ENCODE results near the gene MYL2.

The MYL2 gene

DNA sequence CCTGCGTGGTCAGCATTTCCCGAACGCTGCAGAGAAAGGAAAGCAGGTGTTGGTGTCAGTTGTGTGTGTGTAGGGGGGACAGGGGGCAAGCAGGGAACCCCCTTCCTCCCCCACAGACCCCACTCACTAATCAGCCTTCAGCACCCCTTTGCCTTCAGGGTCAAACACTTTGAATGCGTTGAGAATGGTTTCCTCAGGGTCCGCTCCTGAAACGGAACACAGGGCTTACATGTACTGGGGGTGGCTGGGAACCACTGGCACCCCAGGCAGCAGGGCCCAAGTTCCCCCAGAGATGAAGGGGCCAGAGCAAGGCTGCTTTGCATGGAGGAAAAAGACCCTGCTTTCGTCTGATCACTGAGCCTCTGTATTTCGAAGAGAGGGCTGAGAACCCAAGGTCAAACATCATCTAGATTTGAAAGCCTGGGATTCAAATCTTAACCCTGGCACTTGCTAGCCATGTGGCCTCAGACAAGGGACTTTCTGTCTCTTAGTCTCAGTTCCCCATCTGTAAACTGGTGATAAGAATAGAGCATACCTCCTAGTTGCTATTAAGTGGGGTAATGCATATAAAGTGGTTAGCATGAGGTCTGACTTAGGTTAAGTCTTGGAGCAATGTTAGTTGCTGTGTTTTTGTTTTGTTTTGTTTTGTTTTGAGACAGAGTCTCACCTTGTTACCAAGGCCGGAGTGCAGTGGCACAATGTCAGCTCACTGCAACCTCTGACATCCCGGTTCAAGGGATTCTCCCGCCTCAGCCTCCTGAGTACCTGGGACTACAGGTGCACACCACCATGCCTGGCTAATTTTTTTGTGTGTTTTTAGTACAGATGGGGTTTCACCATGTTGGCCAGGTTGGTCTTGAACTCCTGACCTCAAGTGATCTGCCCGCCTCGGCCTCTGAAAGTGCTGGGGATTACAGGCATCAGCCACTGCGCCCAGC is 7.0 kb downstream of the MYL2 start:
- H3K27ac ChIP-seq (ENCODE audit: low read depth, low read length): no peak overlapping the region
- H3K4me3 ChIP-seq (ENCODE audit: low read depth, low read length): no peak overlapping the region
- no peaks in the 10 kb centered on the region for H3K36me3 ChIP-seq (ENCODE audit: insufficient read depth, low read length)
- H3K79me2 ChIP-seq (ENCODE audit: control insufficient read depth, insufficient read depth, low read length, unreplicated experiment): no peaks in the 10 kb centered on the region
- peaks cover 17% of the 10 kb centered on the region for H3K4me1 ChIP-seq (ENCODE audit: control insufficient read depth, insufficient read depth, low read length, unreplicated experiment)
- H3K27me3 ChIP-seq (ENCODE audit: insufficient read depth, low read length): no peaks in the 10 kb centered on the region
- H2AFZ ChIP-seq (ENCODE audit: low read length, unreplicated experiment): no peak overlapping the region

DNA sequence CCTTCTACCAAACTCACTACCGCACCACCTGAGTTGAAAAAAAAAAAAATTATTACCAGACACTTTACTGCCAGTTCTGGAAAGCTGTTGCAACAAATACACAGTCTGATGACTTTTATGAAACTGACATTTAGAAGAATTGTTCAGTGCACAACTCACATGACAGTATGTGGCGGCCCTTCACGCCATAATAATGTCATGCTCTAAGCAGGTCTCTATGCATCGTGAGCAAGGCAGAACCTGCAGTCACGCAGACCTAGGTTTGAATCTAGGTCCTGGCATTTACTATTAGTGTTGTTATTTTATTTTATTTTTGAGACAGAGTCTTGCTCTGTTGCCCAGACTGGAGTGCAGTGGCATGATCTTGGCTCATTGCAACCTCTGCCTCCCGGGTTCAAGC is 8.1 kb downstream of the MYL2 start:
- Histone ChIP-seq H3K27me3 (ENCODE audit: insufficient read depth, low read length) (no peaks in the 10 kb centered on the region), H3K79me2 (ENCODE audit: control insufficient read depth, insufficient read depth, low read length, unreplicated experiment) (no peaks in the 10 kb centered on the region), H3K36me3 (ENCODE audit: insufficient read depth, low read length) (no peaks in the 10 kb centered on the region), H3K4me1 (ENCODE audit: control insufficient read depth, insufficient read depth, low read length, unreplicated experiment) (peaks cover 6% of the 10 kb centered on the region), H3K27ac (ENCODE audit: low read depth, low read length) (no peak overlapping the region), H3K4me3 (ENCODE audit: low read depth, low read length) (no peak overlapping the region), H2AFZ (ENCODE audit: low read length, unreplicated experiment) (no peak overlapping the region)

DNA sequence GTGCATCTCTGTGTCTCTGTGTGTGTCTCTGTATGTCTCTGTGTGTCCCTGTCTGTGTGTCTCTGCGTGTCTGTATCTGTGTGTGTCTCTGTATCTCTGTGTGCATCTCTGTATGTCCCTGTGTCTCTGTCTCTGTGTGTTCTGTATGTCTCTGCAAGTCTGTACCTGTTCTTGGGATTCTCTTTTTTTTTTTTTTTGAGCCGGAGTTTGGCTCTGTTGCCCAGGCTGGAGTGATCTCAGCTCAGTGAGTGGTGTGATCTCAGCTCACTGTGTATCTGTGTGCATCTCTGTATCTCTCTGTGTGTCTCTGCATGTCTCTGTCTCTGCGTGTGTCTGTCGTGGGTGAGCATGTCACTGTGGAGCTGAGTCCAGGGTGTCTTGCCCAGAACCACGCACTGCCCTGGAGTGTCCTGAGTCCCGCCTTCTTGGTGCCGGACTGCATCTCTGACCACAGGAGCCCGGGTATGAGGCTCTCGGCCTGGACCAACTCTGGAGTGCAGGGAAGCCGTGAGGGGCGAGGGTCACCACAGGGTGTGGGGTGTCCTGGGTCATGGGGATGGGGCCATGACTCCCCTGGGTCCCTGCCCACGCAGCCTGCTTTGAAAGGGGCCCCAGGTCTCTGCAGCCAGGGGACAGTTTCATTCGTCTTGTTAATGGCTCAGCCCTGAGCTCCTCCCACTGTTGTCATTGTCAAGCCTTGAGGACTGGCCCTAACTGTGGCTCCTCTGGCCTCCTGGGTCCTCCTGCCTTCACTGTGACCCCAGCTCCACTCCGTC is 11.8 kb downstream of the MYL2 start:
- no peaks in the 10 kb centered on the region for H3K79me2 ChIP-seq (ENCODE audit: control insufficient read depth, insufficient read depth, low read length, unreplicated experiment)
- H3K36me3 ChIP-seq (ENCODE audit: insufficient read depth, low read length): no peaks in the 10 kb centered on the region
- H3K4me3 ChIP-seq (ENCODE audit: low read depth, low read length): no peak overlapping the region
- H3K4me1 ChIP-seq (ENCODE audit: control insufficient read depth, insufficient read depth, low read length, unreplicated experiment): no peaks in the 10 kb centered on the region
- no peak overlapping the region for H2AFZ ChIP-seq (ENCODE audit: low read length, unreplicated experiment)
- no peak overlapping the region for H3K27ac ChIP-seq (ENCODE audit: low read depth, low read length)
- no peaks in the 10 kb centered on the region for H3K27me3 ChIP-seq (ENCODE audit: insufficient read depth, low read length)

DNA sequence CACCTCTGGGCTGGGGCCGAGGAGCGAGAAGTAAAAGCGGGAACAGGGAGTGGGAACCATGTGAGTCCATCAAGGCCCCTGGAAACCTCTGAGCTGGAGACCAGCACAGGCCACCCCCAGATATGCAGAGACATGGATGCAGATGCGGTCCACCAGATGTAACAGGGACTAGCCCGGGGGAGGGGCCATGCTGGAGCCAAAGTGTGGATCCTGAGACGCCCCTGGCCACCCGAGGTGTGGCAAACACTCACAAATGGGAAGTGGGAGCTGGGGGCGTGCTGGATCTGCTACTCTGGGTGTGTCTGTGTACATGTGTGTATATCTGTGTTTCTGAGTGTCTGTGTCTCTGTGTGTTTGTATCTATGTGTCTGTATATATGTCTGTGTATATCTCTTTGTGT is 12.8 kb downstream of the MYL2 start:
- Histone ChIP-seq H3K79me2 (ENCODE audit: control insufficient read depth, insufficient read depth, low read length, unreplicated experiment) (no peaks in the 10 kb centered on the region), H2AFZ (ENCODE audit: low read length, unreplicated experiment) (no peak overlapping the region), H3K27me3 (ENCODE audit: insufficient read depth, low read length) (no peaks in the 10 kb centered on the region), H3K36me3 (ENCODE audit: insufficient read depth, low read length) (no peaks in the 10 kb centered on the region), H3K27ac (ENCODE audit: low read depth, low read length) (no peak overlapping the region), H3K4me3 (ENCODE audit: low read depth, low read length) (no peak overlapping the region), H3K4me1 (ENCODE audit: control insufficient read depth, insufficient read depth, low read length, unreplicated experiment) (no peaks in the 10 kb centered on the region)

DNA sequence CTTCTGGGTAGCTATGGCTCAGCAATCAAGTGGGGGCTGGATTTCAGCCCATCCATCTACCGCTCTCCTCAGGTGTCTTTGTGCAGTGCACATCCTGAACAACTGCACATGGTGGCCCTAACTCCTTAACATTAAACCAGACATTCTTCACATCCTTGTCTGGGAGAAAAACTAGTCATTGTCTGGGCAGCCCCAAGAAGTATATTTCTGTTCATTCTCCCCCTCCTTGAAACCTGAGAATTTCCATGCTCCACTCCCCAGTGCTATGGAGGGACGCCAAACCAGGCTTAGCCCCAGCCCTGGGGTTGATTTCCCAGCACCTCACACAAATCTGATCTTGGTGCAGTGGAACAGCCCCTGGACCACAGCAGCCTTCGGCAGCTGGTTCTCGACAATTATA is 13.4 kb downstream of the MYL2 start:
- Histone ChIP-seq H2AFZ (ENCODE audit: low read length, unreplicated experiment) (no peak overlapping the region), H3K36me3 (ENCODE audit: insufficient read depth, low read length) (no peaks in the 10 kb centered on the region), H3K27ac (ENCODE audit: low read depth, low read length) (no peak overlapping the region), H3K4me3 (ENCODE audit: low read depth, low read length) (no peak overlapping the region), H3K4me1 (ENCODE audit: control insufficient read depth, insufficient read depth, low read length, unreplicated experiment) (no peaks in the 10 kb centered on the region), H3K79me2 (ENCODE audit: control insufficient read depth, insufficient read depth, low read length, unreplicated experiment) (no peaks in the 10 kb centered on the region), H3K27me3 (ENCODE audit: insufficient read depth, low read length) (no peaks in the 10 kb centered on the region; the same call in 1 of the 2 replicates)

- H3K4me1 ChIP-seq (ENCODE audit: control insufficient read depth, insufficient read depth, low read length, unreplicated experiment): no peaks in the 10 kb centered on the region
- H3K27ac ChIP-seq (ENCODE audit: low read depth, low read length): no peak overlapping the region
- H3K36me3 ChIP-seq (ENCODE audit: insufficient read depth, low read length): no peaks in the 10 kb centered on the region
- H2AFZ ChIP-seq (ENCODE audit: low read length, unreplicated experiment): no peak overlapping the region
- no peaks in the 10 kb centered on the region for H3K79me2 ChIP-seq (ENCODE audit: control insufficient read depth, insufficient read depth, low read length, unreplicated experiment)
- no peak overlapping the region for H3K4me3 ChIP-seq (ENCODE audit: low read depth, low read length)
- H3K27me3 ChIP-seq (ENCODE audit: insufficient read depth, low read length): no peaks in the 10 kb centered on the region; the same call in 1 of the 2 replicates
These were observed 13.9 kb downstream of the MYL2 start for GRCh38 chr12:110906516-110906915.

DNA sequence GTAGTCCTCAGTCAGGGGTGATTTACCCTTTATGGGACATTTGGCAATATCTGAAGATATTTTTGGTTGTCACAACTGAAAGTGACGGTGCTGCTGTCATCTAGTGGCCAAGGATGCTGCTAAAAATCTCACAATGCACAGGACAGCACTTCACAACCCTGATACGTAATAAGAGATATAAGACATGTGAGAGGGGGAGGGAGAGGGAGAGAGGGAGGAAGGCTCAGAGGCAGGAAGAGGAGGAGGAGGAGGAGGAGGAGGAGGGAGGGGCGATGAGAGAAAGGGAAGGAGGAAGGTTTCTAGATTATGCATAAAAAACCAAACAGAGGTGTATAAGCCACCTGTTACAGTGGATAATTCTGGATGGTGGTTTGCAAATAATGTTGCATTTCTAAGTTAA is 14.3 kb downstream of the MYL2 start:
- no peak overlapping the region for H3K27ac ChIP-seq (ENCODE audit: low read depth, low read length)
- H3K27me3 ChIP-seq (ENCODE audit: insufficient read depth, low read length): no peaks in the 10 kb centered on the region; the same call in 1 of the 2 replicates
- H3K4me3 ChIP-seq (ENCODE audit: low read depth, low read length): no peak overlapping the region
- H3K36me3 ChIP-seq (ENCODE audit: insufficient read depth, low read length): no peaks in the 10 kb centered on the region
- H2AFZ ChIP-seq (ENCODE audit: low read length, unreplicated experiment): no peak overlapping the region
- H3K79me2 ChIP-seq (ENCODE audit: control insufficient read depth, insufficient read depth, low read length, unreplicated experiment): no peaks in the 10 kb centered on the region
- no peaks in the 10 kb centered on the region for H3K4me1 ChIP-seq (ENCODE audit: control insufficient read depth, insufficient read depth, low read length, unreplicated experiment)

DNA sequence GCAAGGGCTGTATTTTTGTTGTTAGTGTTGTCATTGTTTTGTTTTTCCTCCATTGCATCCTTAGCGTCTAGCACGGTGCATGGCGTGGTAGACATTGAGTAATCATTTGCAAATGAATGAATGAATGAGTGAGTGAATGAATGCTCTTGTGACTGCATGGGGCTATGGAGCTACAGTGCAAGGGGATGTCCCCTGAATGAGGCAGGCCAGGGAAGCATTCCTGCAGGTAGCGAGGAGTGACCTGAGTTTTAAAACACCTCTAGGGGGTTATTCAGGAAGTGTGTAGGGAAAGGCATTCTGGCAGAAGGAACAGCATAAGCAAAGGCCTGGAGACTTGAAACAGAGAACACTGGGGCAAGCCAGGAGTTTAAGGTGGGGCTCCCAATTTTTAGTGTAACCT is 16.9 kb downstream of the MYL2 start:
- H3K79me2 ChIP-seq (ENCODE audit: control insufficient read depth, insufficient read depth, low read length, unreplicated experiment): no peaks in the 10 kb centered on the region
- H3K27me3 ChIP-seq (ENCODE audit: insufficient read depth, low read length): no peaks in the 10 kb centered on the region; the same call in 1 of the 2 replicates
- no peaks in the 10 kb centered on the region for H3K4me1 ChIP-seq (ENCODE audit: control insufficient read depth, insufficient read depth, low read length, unreplicated experiment)
- no peaks in the 10 kb centered on the region for H3K36me3 ChIP-seq (ENCODE audit: insufficient read depth, low read length)
- no peak overlapping the region for H2AFZ ChIP-seq (ENCODE audit: low read length, unreplicated experiment)
- H3K4me3 ChIP-seq (ENCODE audit: low read depth, low read length): no peak overlapping the region
- no peak overlapping the region for H3K27ac ChIP-seq (ENCODE audit: low read depth, low read length)

DNA sequence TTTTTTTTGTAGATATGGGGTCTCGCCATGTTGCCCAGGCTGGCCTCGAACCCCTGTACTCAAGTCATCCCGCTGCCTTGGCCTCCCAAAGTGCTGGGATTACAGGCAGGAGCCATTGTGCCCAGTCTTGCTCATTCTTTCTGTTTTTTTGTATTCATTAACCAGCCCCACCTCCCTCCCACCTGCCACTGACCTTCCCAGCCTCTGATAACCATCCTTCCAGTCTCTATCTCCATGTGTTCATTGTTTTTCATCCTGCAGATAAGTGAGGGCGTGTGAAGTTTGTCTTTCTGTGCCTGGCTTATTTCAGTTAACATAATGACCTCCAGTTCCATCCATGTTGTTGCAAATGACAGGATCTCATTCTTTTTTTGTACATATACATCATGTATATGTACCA is 19.0 kb downstream of the MYL2 start:
- Histone ChIP-seq H3K36me3 (ENCODE audit: insufficient read depth, low read length) (no peaks in the 10 kb centered on the region), H2AFZ (ENCODE audit: low read length, unreplicated experiment) (no peak overlapping the region)

DNA sequence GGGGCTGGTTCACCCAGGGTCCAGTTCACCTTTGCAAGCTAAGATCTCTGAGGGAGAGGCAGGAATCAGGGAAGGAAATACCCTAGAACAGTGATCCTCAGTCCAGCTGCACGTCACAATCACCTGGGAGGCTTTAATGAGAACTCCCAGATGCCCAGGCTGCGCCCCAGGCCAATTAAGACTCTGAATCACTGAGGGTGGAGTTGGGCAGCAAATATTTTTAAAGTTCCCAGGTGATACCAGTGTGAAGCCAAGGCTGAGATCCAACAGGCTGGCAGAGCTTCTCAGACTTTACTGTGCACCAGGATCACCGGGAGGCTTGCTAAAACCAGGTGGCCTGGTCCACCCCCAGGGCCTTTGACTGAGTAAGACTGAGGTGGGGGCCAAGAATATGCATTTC is 23.8 kb downstream of the MYL2 start:
- H3K27me3 ChIP-seq (ENCODE audit: insufficient read depth, low read length): no peaks in the 10 kb centered on the region
- no peak overlapping the region for H3K27ac ChIP-seq (ENCODE audit: low read depth, low read length)
- peaks cover 7% of the 10 kb centered on the region for H3K4me1 ChIP-seq (ENCODE audit: control insufficient read depth, insufficient read depth, low read length, unreplicated experiment)
- H3K79me2 ChIP-seq (ENCODE audit: control insufficient read depth, insufficient read depth, low read length, unreplicated experiment): no peaks in the 10 kb centered on the region
- no peaks in the 10 kb centered on the region for H3K36me3 ChIP-seq (ENCODE audit: insufficient read depth, low read length)
- H2AFZ ChIP-seq (ENCODE audit: low read length, unreplicated experiment): no peak overlapping the region
- H3K4me3 ChIP-seq (ENCODE audit: low read depth, low read length): no peak overlapping the region

More for the DNA sequence above, 19.0 kb downstream of the MYL2 start:
- H3K27ac ChIP-seq (ENCODE audit: low read depth, low read length): no peak overlapping the region
- no peak overlapping the region for H3K4me3 ChIP-seq (ENCODE audit: low read depth, low read length)
- no peaks in the 10 kb centered on the region for H3K4me1 ChIP-seq (ENCODE audit: control insufficient read depth, insufficient read depth, low read length, unreplicated experiment)
- H3K27me3 ChIP-seq (ENCODE audit: insufficient read depth, low read length): no peaks in the 10 kb centered on the region; the same call in 1 of the 2 replicates
- no peaks in the 10 kb centered on the region for H3K79me2 ChIP-seq (ENCODE audit: control insufficient read depth, insufficient read depth, low read length, unreplicated experiment)
